GM12878 (cell line): ENCODE measurements around the gene ZDHHC7. TPM values are rescaled to one million over a fixed set of nuclear protein-coding genes. Genes with fewer than 3 reads are reported as not detected.

Experiments
- FOXK2 ChIP-seq: fragments of 450-650 bp; IDR thresholded peaks from 2 replicates; pipeline ENCODE4 v1.6.1; 2017; ENCODE audit warnings: mild to moderate bottlenecking, moderate library complexity
- KDM1A ChIP-seq: fragments of 200-600 bp; sonication (generic); IDR thresholded peaks from 2 replicates; pipeline ENCODE4 v1.6.1; 2016; ENCODE audit warnings: borderline replicate concordance
- KLF5 ChIP-seq: fragments of 450-650 bp; IDR thresholded peaks from 2 replicates; pipeline ENCODE4 v1.6.1; 2014; ENCODE audit warnings: mild to moderate bottlenecking; ENCODE audit not compliant: partially characterized antibody
- MTA3 ChIP-seq: IDR thresholded peaks from 2 replicates; pipeline ENCODE4 v1.6.1; 2012; ENCODE audit warnings: low read length, inconsistent platforms, borderline replicate concordance
- SUPT20H ChIP-seq: IDR thresholded peaks from 2 replicates; pipeline ENCODE4 v1.6.1; 2011; ENCODE audit warnings: low read depth, mild to moderate bottlenecking, low read length, moderate library complexity, borderline replicate concordance; ENCODE audit not compliant: control insufficient read depth
- ZNF274 ChIP-seq: IDR thresholded peaks from one replicate; pipeline ENCODE4 v1.8.0; 2011; ENCODE audit not compliant: insufficient read length, insufficient read depth
- polyA plus RNA-seq, 11 experiments: library from polyadenylated mRNA; depleted of rRNA in 4 of 11; unstranded in 6 of 11; stranded (reverse) in 5 of 11; fragments of >200 nt; fragmentation: Nextera tagmentation in 4 of 11; fragmentation: Illumina TruSeq in 1 of 11; extraction: Ambion mirVana in 4 of 11; extraction: Trizol in 1 of 11; gene quantifications; 1 replicate in 1 of 11; 2 replicates in 10 of 11; pipeline versions ENCODE4 v1.2.1 to v1.2.3, GENCODE V29; 2011 to 2016; ENCODE audit warnings: inconsistent platforms in 2 of 11, missing spikeins in 2 of 11, low read depth in 1 of 11
- total RNA-seq, 4 experiments: library from RNA; depleted of rRNA in 3 of 4; stranded (reverse); fragments of >200 nt in 3 of 4; fragmentation: Illumina TruSeq in 1 of 4; extraction: Trizol in 1 of 4; gene quantifications; 2 replicates each; pipeline versions ENCODE4 v1.2.1 to v1.2.3, GENCODE V29; 2013 to 2021
- TF ChIP-seq, protein P1 (sequence below): fragments of 450-650 bp; formaldehyde crosslinking; IDR thresholded peaks from 2 replicates; pipeline ENCODE4 v1.5.0; 2022; ENCODE audit warnings: mild to moderate bottlenecking, missing genetic modification characterization
- TF ChIP-seq, protein P2 (sequence below): IDR thresholded peaks from 2 replicates; pipeline ENCODE4 v1.6.1; 2011; ENCODE audit warnings: low read depth, mild to moderate bottlenecking, low read length, moderate library complexity, borderline replicate concordance; ENCODE audit errors: extremely low read depth
- TF ChIP-seq, protein P3 (sequence below): IDR thresholded peaks from 2 replicates; pipeline ENCODE4 v1.6.1; 2012; ENCODE audit warnings: improper control_type of control experiment, low read depth, low read length; ENCODE audit not compliant: insufficient replicate concordance

ZDHHC7 gene
- total and polyA plus RNA-seq, 10 of the 15 experiments (the other 5 are each of a cell fraction or from before 2014, with no cell fraction given) = 0.87 to 26.0 (median 20.0) TPM

DNA sequence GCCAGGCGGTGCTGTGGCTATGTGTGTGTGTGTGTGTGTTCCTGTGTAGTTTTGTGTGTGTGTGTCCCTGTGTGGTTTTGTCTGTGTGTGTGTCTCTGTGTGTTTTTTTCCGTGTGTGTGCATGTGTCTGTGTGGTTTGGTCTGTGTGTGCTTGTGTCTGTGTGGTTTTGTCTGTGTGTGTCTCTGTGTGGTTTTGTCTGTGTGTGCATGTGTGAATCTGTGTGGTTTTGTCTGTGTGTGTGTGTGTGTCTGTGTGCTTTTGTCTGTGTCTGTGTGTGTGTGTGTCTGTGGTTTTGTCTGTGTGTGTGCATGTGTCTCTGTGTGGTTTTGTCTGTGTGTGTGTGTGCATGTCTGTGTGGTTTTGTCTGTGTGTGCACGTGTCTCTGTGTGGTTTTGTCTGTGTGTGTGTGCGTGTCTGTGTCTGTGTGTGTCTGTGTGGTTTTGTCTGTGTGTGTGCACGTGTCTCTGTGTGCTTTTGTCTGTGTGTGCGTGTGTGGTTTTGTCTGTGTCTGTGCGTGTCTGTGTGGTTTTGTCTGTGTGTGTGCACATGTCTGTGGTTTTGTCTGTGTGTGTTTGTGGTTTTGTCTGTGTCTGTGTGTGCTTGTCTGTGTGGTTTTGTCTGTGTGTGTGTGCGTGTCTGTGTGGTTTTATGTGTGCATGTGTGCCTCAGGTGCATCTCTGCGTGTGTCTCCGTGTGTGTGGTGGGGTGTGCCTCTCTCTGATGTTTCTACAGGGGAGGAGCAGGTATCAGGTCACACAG is 62.3 kb downstream of the ZDHHC7 start (continued):
- TF ChIP-seq, protein P1, sequence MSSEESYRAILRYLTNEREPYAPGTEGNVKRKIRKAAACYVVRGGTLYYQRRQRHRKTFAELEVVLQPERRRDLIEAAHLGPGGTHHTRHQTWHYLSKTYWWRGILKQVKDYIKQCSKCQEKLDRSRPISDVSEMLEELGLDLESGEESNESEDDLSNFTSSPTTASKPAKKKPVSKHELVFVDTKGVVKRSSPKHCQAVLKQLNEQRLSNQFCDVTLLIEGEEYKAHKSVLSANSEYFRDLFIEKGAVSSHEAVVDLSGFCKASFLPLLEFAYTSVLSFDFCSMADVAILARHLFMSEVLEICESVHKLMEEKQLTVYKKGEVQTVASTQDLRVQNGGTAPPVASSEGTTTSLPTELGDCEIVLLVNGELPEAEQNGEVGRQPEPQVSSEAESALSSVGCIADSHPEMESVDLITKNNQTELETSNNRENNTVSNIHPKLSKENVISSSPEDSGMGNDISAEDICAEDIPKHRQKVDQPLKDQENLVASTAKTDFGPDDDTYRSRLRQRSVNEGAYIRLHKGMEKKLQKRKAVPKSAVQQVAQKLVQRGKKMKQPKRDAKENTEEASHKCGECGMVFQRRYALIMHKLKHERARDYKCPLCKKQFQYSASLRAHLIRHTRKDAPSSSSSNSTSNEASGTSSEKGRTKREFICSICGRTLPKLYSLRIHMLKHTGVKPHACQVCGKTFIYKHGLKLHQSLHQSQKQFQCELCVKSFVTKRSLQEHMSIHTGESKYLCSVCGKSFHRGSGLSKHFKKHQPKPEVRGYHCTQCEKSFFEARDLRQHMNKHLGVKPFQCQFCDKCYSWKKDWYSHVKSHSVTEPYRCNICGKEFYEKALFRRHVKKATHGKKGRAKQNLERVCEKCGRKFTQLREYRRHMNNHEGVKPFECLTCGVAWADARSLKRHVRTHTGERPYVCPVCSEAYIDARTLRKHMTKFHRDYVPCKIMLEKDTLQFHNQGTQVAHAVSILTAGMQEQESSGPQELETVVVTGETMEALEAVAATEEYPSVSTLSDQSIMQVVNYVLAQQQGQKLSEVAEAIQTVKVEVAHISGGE (CRISPR knock-in tag) = no peak
- TF ChIP-seq, protein P2, sequence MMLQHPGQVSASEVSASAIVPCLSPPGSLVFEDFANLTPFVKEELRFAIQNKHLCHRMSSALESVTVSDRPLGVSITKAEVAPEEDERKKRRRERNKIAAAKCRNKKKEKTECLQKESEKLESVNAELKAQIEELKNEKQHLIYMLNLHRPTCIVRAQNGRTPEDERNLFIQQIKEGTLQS = no peak
- TF ChIP-seq ZNF274 (no peak), FOXK2 (peak; percentile 8; the same call in 1 of the 2 replicates), MTA3 (no peak), SUPT20H (no peak), KDM1A (no peak), KLF5 (no peak)
- TF ChIP-seq, protein P3, sequence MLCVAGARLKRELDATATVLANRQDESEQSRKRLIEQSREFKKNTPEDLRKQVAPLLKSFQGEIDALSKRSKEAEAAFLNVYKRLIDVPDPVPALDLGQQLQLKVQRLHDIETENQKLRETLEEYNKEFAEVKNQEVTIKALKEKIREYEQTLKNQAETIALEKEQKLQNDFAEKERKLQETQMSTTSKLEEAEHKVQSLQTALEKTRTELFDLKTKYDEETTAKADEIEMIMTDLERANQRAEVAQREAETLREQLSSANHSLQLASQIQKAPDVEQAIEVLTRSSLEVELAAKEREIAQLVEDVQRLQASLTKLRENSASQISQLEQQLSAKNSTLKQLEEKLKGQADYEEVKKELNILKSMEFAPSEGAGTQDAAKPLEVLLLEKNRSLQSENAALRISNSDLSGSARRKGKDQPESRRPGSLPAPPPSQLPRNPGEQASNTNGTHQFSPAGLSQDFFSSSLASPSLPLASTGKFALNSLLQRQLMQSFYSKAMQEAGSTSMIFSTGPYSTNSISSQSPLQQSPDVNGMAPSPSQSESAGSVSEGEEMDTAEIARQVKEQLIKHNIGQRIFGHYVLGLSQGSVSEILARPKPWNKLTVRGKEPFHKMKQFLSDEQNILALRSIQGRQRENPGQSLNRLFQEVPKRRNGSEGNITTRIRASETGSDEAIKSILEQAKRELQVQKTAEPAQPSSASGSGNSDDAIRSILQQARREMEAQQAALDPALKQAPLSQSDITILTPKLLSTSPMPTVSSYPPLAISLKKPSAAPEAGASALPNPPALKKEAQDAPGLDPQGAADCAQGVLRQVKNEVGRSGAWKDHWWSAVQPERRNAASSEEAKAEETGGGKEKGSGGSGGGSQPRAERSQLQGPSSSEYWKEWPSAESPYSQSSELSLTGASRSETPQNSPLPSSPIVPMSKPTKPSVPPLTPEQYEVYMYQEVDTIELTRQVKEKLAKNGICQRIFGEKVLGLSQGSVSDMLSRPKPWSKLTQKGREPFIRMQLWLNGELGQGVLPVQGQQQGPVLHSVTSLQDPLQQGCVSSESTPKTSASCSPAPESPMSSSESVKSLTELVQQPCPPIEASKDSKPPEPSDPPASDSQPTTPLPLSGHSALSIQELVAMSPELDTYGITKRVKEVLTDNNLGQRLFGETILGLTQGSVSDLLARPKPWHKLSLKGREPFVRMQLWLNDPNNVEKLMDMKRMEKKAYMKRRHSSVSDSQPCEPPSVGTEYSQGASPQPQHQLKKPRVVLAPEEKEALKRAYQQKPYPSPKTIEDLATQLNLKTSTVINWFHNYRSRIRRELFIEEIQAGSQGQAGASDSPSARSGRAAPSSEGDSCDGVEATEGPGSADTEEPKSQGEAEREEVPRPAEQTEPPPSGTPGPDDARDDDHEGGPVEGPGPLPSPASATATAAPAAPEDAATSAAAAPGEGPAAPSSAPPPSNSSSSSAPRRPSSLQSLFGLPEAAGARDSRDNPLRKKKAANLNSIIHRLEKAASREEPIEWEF = no peak
